Mammary epithelial cell (primary cell): ENCODE data around the gene CDH13.

Experiments used
- CTCF ChIP-seq, 2 donors: IDR thresholded peaks in 1 of 2; conservative IDR thresholded peaks in 1 of 2; 2 replicates each; pipeline ENCODE4 v1.5.1; 2011 to 2012; ENCODE audit warnings: inconsistent platforms in 2 of 2, low read length in 2 of 2, mild to moderate bottlenecking in 2 of 2, control low read depth in 1 of 2, low read depth in 1 of 2; ENCODE audit not compliant: insufficient read depth in 1 of 2; ENCODE audit errors: extremely low read depth in 1 of 2
- EZH2 ChIP-seq: IDR thresholded peaks from 2 replicates; pipeline ENCODE4 v1.6.1; 2012; ENCODE audit warnings: low read length, inconsistent platforms, borderline replicate concordance

DNA sequence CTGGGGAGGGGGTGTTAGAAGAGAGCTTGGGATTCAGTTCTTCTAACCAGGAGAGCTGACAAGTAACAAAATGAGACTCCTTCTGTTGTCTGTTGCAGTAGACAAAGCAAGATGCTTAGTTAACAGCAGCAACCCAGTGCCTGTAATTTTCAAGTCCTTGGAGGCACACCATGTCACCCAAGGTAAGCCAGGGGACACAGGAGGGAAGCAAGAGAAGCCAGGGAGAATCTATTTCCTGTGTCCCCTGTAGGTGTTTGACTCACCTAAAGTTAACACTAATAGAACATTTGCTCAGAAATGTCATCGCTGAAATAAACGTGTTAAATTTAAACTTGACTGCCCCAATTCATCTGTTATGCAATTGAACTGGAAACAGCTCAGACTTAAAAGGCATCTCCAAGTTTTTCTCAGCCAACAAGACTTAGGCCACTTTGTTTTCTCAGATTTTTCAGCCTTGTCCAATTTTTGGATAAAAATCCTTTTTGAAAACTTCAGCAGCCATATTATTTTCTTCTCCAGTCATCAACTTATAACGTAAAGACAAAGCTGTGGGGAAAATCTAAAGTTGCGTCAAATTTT lies 257.6 kb downstream of the CDH13 start:
- no peak for TF ChIP-seq CTCF (conservative IDR thresholded peaks at IDR 0.05 in 1 of 2, IDR thresholded peaks at IDR 0.05 in 1 of 2; ENCODE audit: extremely low read depth in 1 of 2, insufficient read depth in 1 of 2, low read depth in 1 of 2, low read length in 2 of 2)
- no peak for TF ChIP-seq EZH2
